GM18498 (cell line): ENCODE measurements around the gene EPS15.
"Not testable (repeated sequence)": the region's sequence is repeated elsewhere in the genome, so short reads cannot be mapped to it uniquely, and the experiment has no call there.

Experiments
- ATAC-seq: cut with Tn5 transposase; IDR thresholded peaks from one replicate; pipeline ENCODE4 v1.9.1; 2021; ENCODE audit warnings: mild to moderate bottlenecking, moderate library complexity; ENCODE audit not compliant: unreplicated experiment

The EPS15 gene

GRCh38 chr1:51519048-51519864, at the start of gene EPS15:
TSS of gene EPS15 (minus strand) at chr1:51519266. CDS start at chr1:51519231, 35 bp downstream.
- peak; percentile 76 for ATAC-seq

- no peak for ATAC-seq
Measured at GRCh38 chr1:51568231-51568935, 49.3 kb upstream of the EPS15 start.

- no peak for ATAC-seq
Measured at GRCh38 chr1:51567653-51568052, 48.6 kb upstream of the EPS15 start.

- ATAC-seq, result no peak
Measured at GRCh38 chr1:51566260-51566659, 47.2 kb upstream of the EPS15 start.

GRCh38 chr1:51565009-51565408, 45.9 kb upstream of the EPS15 start:
- ATAC-seq, result no peak

GRCh38 chr1:51564124-51564523, 45.1 kb upstream of the EPS15 start:
- peak; percentile 49 for ATAC-seq

GRCh38 chr1:51561702-51562101, 42.6 kb upstream of the EPS15 start:
- no peak for ATAC-seq

GRCh38 chr1:51560895-51561294, 41.8 kb upstream of the EPS15 start:
- not testable (repeated sequence) for ATAC-seq

- ATAC-seq, result no peak
Measured at GRCh38 chr1:51560034-51560433, 41.0 kb upstream of the EPS15 start.

- ATAC-seq, result no peak
Measured at GRCh38 chr1:51559501-51559900, 40.4 kb upstream of the EPS15 start.

- ATAC-seq, result no peak
Measured at GRCh38 chr1:51559064-51559500, 40.0 kb upstream of the EPS15 start.

GRCh38 chr1:51558375-51558924, 39.4 kb upstream of the EPS15 start:
- no peak for ATAC-seq

GRCh38 chr1:51557168-51557567, 38.1 kb upstream of the EPS15 start:
- no peak for ATAC-seq

- ATAC-seq, result no peak
Measured at GRCh38 chr1:51555866-51556619, 37.0 kb upstream of the EPS15 start.

GRCh38 chr1:51553911-51554310, 34.8 kb upstream of the EPS15 start:
- no peak for ATAC-seq

- no peak for ATAC-seq
Measured at GRCh38 chr1:51552929-51553807, 34.1 kb upstream of the EPS15 start.

GRCh38 chr1:51551848-51552296, 32.8 kb upstream of the EPS15 start:
- no peak for ATAC-seq

GRCh38 chr1:51551081-51551480, 32.0 kb upstream of the EPS15 start:
- no peak for ATAC-seq

- ATAC-seq, result no peak
Measured at GRCh38 chr1:51549901-51550300, 30.8 kb upstream of the EPS15 start.

- no peak for ATAC-seq
Measured at GRCh38 chr1:51549016-51549619, 30.1 kb upstream of the EPS15 start.
